Fibroblast of skin of right quadriceps (primary cell): ENCODE measurements around the gene MXD4.
"Not testable (repeated sequence)": the region's sequence is repeated elsewhere in the genome, so short reads cannot be mapped to it uniquely, and the experiment has no call there.

Experiments
- DNase-seq: peaks from one replicate; pipeline ENCODE4 v3.0.0-alpha.2; 2013

Gene MXD4

GRCh38 chr4:2249526-2250356, 12.2 kb downstream of the MXD4 start:
- no peak for DNase-seq

- DNase-seq: no peak
Observed at GRCh38 chr4:2248821-2249261, 13.1 kb downstream of the MXD4 start.

GRCh38 chr4:2248044-2248780, 13.7 kb downstream of the MXD4 start:
- DNase-seq: no peak

GRCh38 chr4:2247128-2248043, 14.5 kb downstream of the MXD4 start:
- DNase-seq: no peak

GRCh38 chr4:2246384-2247127, 15.4 kb downstream of the MXD4 start:
- no peak for DNase-seq

GRCh38 chr4:2245787-2246275, 16.1 kb downstream of the MXD4 start:
- no peak for DNase-seq

GRCh38 chr4:2245057-2245786, 16.7 kb downstream of the MXD4 start:
- no peak for DNase-seq

GRCh38 chr4:2243681-2244380, 18.1 kb downstream of the MXD4 start:
- peak; percentile 32 for DNase-seq

- DNase-seq: peak; percentile 97
Observed at GRCh38 chr4:2241410-2242353, 20.2 kb downstream of the MXD4 start, which contains the start of the genes HAUS3 and POLN. Gene HAUS3, minus strand, starts transcription at chr4:2242121. Its CDS starts 1,175 bp downstream, at chr4:2240946. Gene POLN, minus strand, starts transcription at chr4:2242121. Its CDS starts 12,890 bp downstream, at chr4:2229231.

- DNase-seq: no peak
Observed at GRCh38 chr4:2241003-2241402, 20.9 kb downstream of the MXD4 start.

GRCh38 chr4:2236944-2237666, 24.8 kb downstream of the MXD4 start:
- no peak for DNase-seq

- no peak for DNase-seq
Observed at GRCh38 chr4:2231082-2231481, 30.8 kb downstream of the MXD4 start.

- no peak for DNase-seq
Observed at GRCh38 chr4:2226261-2226660, 35.6 kb downstream of the MXD4 start.

GRCh38 chr4:2222838-2223237, 39.1 kb downstream of the MXD4 start:
- no peak for DNase-seq

- DNase-seq: not testable (repeated sequence)
Observed at GRCh38 chr4:2221378-2221777, 40.5 kb downstream of the MXD4 start.

- peak; percentile 62 for DNase-seq
Observed at GRCh38 chr4:2220016-2220630, 41.8 kb downstream of the MXD4 start.

GRCh38 chr4:2219233-2219760, 42.6 kb downstream of the MXD4 start:
- DNase-seq: no peak

GRCh38 chr4:2218436-2218835, 43.5 kb downstream of the MXD4 start:
- no peak for DNase-seq
